Breast epithelium (tissue), 3 donors: ENCODE data around the gene SEC16A.

Experiments used
- POLR2A ChIP-seq: fragments of 450-650 bp; IDR thresholded peaks from one replicate; pipeline ENCODE4 v1.6.1; 2016; ENCODE audit warnings: antibody characterized with exemption, mild to moderate bottlenecking, moderate library complexity
- POLR2AphosphoS5 ChIP-seq, 3 donors: sonication (generic); formaldehyde crosslinking; IDR thresholded peaks; one replicate each; pipeline ENCODE4 v1.6.1; 2017; ENCODE audit warnings: antibody characterized with exemption in 3 of 3
- TF ChIP-seq, protein P1 (sequence below), 3 donors: fragments of 450-650 bp; IDR thresholded peaks; one replicate each; pipeline ENCODE4 v1.5.1; 2016 to 2017; ENCODE audit warnings: antibody characterized with exemption in 3 of 3, mild to moderate bottlenecking in 3 of 3, moderate library complexity in 3 of 3

GRCh38 chr9:136483589-136484152, 831 bp upstream of the SEC16A start:
- TF ChIP-seq, protein P1, sequence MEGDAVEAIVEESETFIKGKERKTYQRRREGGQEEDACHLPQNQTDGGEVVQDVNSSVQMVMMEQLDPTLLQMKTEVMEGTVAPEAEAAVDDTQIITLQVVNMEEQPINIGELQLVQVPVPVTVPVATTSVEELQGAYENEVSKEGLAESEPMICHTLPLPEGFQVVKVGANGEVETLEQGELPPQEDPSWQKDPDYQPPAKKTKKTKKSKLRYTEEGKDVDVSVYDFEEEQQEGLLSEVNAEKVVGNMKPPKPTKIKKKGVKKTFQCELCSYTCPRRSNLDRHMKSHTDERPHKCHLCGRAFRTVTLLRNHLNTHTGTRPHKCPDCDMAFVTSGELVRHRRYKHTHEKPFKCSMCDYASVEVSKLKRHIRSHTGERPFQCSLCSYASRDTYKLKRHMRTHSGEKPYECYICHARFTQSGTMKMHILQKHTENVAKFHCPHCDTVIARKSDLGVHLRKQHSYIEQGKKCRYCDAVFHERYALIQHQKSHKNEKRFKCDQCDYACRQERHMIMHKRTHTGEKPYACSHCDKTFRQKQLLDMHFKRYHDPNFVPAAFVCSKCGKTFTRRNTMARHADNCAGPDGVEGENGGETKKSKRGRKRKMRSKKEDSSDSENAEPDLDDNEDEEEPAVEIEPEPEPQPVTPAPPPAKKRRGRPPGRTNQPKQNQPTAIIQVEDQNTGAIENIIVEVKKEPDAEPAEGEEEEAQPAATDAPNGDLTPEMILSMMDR (IDR thresholded peaks at IDR 0.05) = no peak
- TF ChIP-seq POLR2AphosphoS5 (IDR thresholded peaks at IDR 0.05) = peak; percentile 51 to 89 (median 74)
- no peak for TF ChIP-seq POLR2A
